Measurements from ENCODE around the gene ZSWIM3.

DNA sequence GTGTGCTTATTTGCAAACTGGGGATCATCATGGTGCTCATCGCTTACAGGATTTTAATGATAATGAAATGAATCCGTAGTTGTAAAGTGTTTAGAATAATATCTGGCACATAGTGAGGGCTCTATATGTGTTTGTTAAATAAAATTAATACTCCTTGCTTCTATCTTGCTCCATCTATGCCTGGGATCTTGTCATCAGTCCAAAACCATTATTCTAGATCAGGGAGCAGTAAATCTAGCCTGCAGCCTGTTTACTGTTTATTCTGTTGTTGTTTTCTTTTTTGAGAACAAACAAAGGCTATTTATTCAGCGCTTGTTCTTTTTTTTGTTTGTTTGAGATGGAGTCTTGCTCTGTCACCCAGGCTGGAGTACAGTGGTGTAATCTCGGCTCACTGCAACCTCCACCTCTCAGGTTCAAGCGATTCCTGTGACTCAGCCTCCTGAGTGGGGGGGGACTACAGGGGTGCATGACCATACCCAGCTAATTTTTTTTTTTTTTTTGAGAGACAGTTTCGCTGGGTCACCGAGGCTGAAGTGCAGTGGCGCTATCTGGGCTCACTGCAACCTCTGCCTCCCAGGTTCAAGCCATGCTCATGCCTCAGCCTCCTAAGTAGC is 8.3 kb upstream of the ZSWIM3 start:
- TF ChIP-seq, protein P1, sequence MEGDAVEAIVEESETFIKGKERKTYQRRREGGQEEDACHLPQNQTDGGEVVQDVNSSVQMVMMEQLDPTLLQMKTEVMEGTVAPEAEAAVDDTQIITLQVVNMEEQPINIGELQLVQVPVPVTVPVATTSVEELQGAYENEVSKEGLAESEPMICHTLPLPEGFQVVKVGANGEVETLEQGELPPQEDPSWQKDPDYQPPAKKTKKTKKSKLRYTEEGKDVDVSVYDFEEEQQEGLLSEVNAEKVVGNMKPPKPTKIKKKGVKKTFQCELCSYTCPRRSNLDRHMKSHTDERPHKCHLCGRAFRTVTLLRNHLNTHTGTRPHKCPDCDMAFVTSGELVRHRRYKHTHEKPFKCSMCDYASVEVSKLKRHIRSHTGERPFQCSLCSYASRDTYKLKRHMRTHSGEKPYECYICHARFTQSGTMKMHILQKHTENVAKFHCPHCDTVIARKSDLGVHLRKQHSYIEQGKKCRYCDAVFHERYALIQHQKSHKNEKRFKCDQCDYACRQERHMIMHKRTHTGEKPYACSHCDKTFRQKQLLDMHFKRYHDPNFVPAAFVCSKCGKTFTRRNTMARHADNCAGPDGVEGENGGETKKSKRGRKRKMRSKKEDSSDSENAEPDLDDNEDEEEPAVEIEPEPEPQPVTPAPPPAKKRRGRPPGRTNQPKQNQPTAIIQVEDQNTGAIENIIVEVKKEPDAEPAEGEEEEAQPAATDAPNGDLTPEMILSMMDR (IDR thresholded peaks at IDR 0.05), result no peak
- TF ChIP-seq POLR2A (IDR thresholded peaks at IDR 0.05) (no peak), EP300 (IDR thresholded peaks at IDR 0.05) (no peak)
